ENCODE results near the gene FAM114A2. TPM values are rescaled to one million over a fixed set of nuclear protein-coding genes. Genes with fewer than 3 reads are reported as not detected.

FAM114A2 gene
- total RNA-seq, 2 donors from 2014 or later, result 18.0 to 19.7 TPM

GRCh38 chr5:153998010-153998409 lies 40.7 kb downstream of the FAM114A2 start:
- no peak overlapping the region for H3K4me3 ChIP-seq (ENCODE audit: low read length)
- H3K36me3 ChIP-seq (ENCODE audit: control insufficient read depth, insufficient read depth, low read length), result peaks cover 21% of the 10 kb centered on the region
- H3K9me3 ChIP-seq (ENCODE audit: control insufficient read depth, low read length), result peaks cover 14% of the 10 kb centered on the region
- H3K4me1 Mint-ChIP-seq, result no peaks in the 10 kb centered on the region
- H3K27ac ChIP-seq (ENCODE audit: low read depth, low read length), result no peak overlapping the region
- H3K27ac Mint-ChIP-seq, result no peak overlapping the region
- H3K27me3 ChIP-seq (ENCODE audit: control insufficient read depth, insufficient read depth, low read length, poor library complexity, severe bottlenecking), result no peaks in the 10 kb centered on the region
- DNase-seq, result no peak
- H3K36me3 Mint-ChIP-seq (ENCODE audit: low read depth), result peaks cover 13% of the 10 kb centered on the region
- WGBS, 2 experiments (ENCODE audit: insufficient coverage in 1 of 2, insufficient read length in 1 of 2), result 90 to 100% methylated on average over 1 of the region's 1 CpG
- H3K4me1 ChIP-seq (ENCODE audit: control insufficient read depth, insufficient read depth, low read length), result no peaks in the 10 kb centered on the region
- no peak for TF ChIP-seq CTCF (conservative IDR thresholded peaks at IDR 0.05)
- no peak overlapping the region for H3K4me3 Mint-ChIP-seq
- no peak overlapping the region for H3K9ac ChIP-seq (ENCODE audit: extremely low read depth, low read length, poor library complexity, severe bottlenecking)
- no peaks in the 10 kb centered on the region for H3K27me3 Mint-ChIP-seq (ENCODE audit: insufficient read depth)
- peaks cover 4% of the 10 kb centered on the region for H3K9me3 Mint-ChIP-seq

- no peak for DNase-seq
- no peaks in the 10 kb centered on the region for H3K9me3 ChIP-seq (ENCODE audit: control insufficient read depth, low read length)
- no peaks in the 10 kb centered on the region for H3K4me1 ChIP-seq (ENCODE audit: control insufficient read depth, insufficient read depth, low read length)
- no peak overlapping the region for H3K4me3 Mint-ChIP-seq
- no peak overlapping the region for H3K9ac ChIP-seq (ENCODE audit: extremely low read depth, low read length, poor library complexity, severe bottlenecking)
- peaks cover 3% of the 10 kb centered on the region for H3K36me3 Mint-ChIP-seq (ENCODE audit: low read depth)
- H3K4me1 Mint-ChIP-seq, result no peaks in the 10 kb centered on the region
- H3K27me3 ChIP-seq (ENCODE audit: control insufficient read depth, insufficient read depth, low read length, poor library complexity, severe bottlenecking), result no peaks in the 10 kb centered on the region
- no peak for TF ChIP-seq CTCF (conservative IDR thresholded peaks at IDR 0.05)
- H3K27ac ChIP-seq (ENCODE audit: low read depth, low read length), result no peak overlapping the region
- no peak overlapping the region for H3K27ac Mint-ChIP-seq
- H3K9me3 Mint-ChIP-seq, result no peaks in the 10 kb centered on the region
- H3K27me3 Mint-ChIP-seq (ENCODE audit: insufficient read depth), result no peaks in the 10 kb centered on the region
- H3K4me3 ChIP-seq (ENCODE audit: low read length), result no peak overlapping the region
- peaks cover 14% of the 10 kb centered on the region for H3K36me3 ChIP-seq (ENCODE audit: control insufficient read depth, insufficient read depth, low read length)
These were observed 47.5 kb downstream of the FAM114A2 start for GRCh38 chr5:153991168-153991567.

- peaks cover 2% of the 10 kb centered on the region for H3K36me3 Mint-ChIP-seq (ENCODE audit: low read depth)
- no peak for TF ChIP-seq CTCF (conservative IDR thresholded peaks at IDR 0.05)
- no peak overlapping the region for H3K27ac Mint-ChIP-seq
- Histone ChIP-seq H3K9me3 (ENCODE audit: control insufficient read depth, low read length) (no peaks in the 10 kb centered on the region), H3K27me3 (ENCODE audit: control insufficient read depth, insufficient read depth, low read length, poor library complexity, severe bottlenecking) (no peaks in the 10 kb centered on the region), H3K4me3 (ENCODE audit: low read length) (no peak overlapping the region), H3K4me1 (ENCODE audit: control insufficient read depth, insufficient read depth, low read length) (no peaks in the 10 kb centered on the region), H3K9ac (ENCODE audit: extremely low read depth, low read length, poor library complexity, severe bottlenecking) (no peak overlapping the region), H3K27ac (ENCODE audit: low read depth, low read length) (no peak overlapping the region), H3K36me3 (ENCODE audit: control insufficient read depth, insufficient read depth, low read length) (peaks cover 7% of the 10 kb centered on the region)
- no peak for DNase-seq
- no peaks in the 10 kb centered on the region for H3K9me3 Mint-ChIP-seq
- WGBS, 2 experiments (ENCODE audit: insufficient coverage in 1 of 2, insufficient read length in 1 of 2), result 90 to 94% methylated on average over 3 to 5 of the region's 5 CpGs
- no peaks in the 10 kb centered on the region for H3K4me1 Mint-ChIP-seq
- H3K27me3 Mint-ChIP-seq (ENCODE audit: insufficient read depth), result no peaks in the 10 kb centered on the region
- no peak overlapping the region for H3K4me3 Mint-ChIP-seq
These were observed 50.2 kb downstream of the FAM114A2 start for GRCh38 chr5:153988510-153988909.

Measured in endodermal cell (in vitro differentiated cells).